Progenitor cell of endocrine pancreas (in vitro differentiated cells): ENCODE measurements around the gene THRA. TPM values are rescaled to one million over a fixed set of nuclear protein-coding genes. Genes with fewer than 3 reads are reported as not detected.

Experiments used
- DNase-seq: peaks from one replicate; pipeline ENCODE4 v3.0.0; 2021; ENCODE audit warnings: low spot score; ENCODE audit not compliant: unreplicated experiment
- H3K27ac Mint-ChIP-seq: 2 replicates; pipeline ENCODE4 v1.8.0; 2021; ENCODE audit warnings: mild to moderate bottlenecking, moderate library complexity, mixed read lengths
- H3K27me3 Mint-ChIP-seq: 2 replicates; pipeline ENCODE4 v1.8.0; 2021; ENCODE audit warnings: mixed read lengths
- H3K36me3 Mint-ChIP-seq: 2 replicates; pipeline ENCODE4 v1.8.0; 2022; ENCODE audit warnings: mixed read lengths; ENCODE audit not compliant: insufficient read depth
- H3K4me1 Mint-ChIP-seq: 2 replicates; pipeline ENCODE4 v1.8.0; 2021; ENCODE audit warnings: low read depth, mixed read lengths
- H3K4me3 Mint-ChIP-seq: 2 replicates; pipeline ENCODE4 v1.8.0; 2021; ENCODE audit warnings: low read depth, mild to moderate bottlenecking, moderate library complexity, mixed read lengths
- H3K9me3 Mint-ChIP-seq: 2 replicates; pipeline ENCODE4 v1.8.0; 2021; ENCODE audit warnings: low read depth, mixed read lengths
- total RNA-seq: library from RNA; stranded (reverse); gene quantifications from 2 replicates; pipeline ENCODE4 v1.2.1, GENCODE V29; 2021
- TF ChIP-seq, protein P1 (sequence below): fragments of 200-600 bp; sonication (generic); IDR thresholded peaks from one replicate; pipeline ENCODE4 v1.5.0; 2021; ENCODE audit warnings: antibody characterized with exemption, mild to moderate bottlenecking; ENCODE audit not compliant: unreplicated experiment

THRA gene
- total RNA-seq, 1 donor from 2014 or later: 25.0 TPM

DNA sequence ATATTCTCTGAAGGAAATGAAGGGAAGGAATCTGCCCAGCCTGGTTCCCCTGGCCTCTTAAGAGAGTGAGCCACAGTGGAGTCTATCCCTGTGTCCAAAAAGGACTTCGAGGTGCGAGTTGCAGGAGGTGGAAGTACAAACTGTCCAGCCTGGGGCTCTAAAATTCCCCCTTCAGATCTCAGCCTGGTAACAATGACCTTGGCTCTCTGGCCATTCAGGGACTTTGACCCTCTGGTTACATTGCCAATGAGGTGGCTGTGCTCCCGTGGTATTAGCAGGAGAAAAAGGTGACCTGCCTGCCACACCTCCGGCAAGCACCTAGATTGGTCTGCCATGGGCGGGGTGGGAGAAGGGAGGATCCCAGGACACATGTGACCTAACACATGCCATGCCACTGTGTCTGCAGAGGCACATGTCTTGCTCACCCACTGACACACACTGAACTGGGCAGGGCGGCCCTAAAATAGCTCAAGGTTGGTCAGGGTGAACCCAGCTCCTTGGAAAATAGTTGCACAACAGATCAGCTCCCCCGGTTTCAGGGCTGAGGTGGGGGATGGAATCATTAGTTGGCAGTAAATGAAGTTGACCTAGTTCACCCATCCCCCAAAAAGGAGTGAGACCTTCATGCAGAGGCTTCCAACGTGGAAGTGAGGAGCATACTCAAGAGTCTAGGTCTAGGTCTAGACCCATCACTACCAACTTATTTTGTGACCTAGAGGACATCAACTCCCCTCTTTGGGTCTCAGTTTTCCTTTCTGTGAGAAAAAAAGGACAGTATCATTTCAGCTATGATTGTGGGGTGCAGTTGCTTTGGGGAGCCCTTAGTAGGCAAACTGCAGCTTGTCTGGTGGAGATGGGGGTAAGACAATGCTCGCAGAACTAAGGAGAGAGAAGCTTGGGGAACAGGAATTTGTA is 35.4 kb downstream of the THRA start:
- peaks cover 2% of the 10 kb centered on the region for H3K36me3 Mint-ChIP-seq
- peaks cover 32% of the 10 kb centered on the region for H3K4me1 Mint-ChIP-seq
- TF ChIP-seq, protein P1, sequence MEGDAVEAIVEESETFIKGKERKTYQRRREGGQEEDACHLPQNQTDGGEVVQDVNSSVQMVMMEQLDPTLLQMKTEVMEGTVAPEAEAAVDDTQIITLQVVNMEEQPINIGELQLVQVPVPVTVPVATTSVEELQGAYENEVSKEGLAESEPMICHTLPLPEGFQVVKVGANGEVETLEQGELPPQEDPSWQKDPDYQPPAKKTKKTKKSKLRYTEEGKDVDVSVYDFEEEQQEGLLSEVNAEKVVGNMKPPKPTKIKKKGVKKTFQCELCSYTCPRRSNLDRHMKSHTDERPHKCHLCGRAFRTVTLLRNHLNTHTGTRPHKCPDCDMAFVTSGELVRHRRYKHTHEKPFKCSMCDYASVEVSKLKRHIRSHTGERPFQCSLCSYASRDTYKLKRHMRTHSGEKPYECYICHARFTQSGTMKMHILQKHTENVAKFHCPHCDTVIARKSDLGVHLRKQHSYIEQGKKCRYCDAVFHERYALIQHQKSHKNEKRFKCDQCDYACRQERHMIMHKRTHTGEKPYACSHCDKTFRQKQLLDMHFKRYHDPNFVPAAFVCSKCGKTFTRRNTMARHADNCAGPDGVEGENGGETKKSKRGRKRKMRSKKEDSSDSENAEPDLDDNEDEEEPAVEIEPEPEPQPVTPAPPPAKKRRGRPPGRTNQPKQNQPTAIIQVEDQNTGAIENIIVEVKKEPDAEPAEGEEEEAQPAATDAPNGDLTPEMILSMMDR: no peak
- H3K27ac Mint-ChIP-seq: peak overlapping the region; percentile 53
- peak overlapping the region; percentile 72 for H3K4me3 Mint-ChIP-seq
- no peak for DNase-seq
- H3K9me3 Mint-ChIP-seq: no peaks in the 10 kb centered on the region
- H3K27me3 Mint-ChIP-seq: no peaks in the 10 kb centered on the region

DNA sequence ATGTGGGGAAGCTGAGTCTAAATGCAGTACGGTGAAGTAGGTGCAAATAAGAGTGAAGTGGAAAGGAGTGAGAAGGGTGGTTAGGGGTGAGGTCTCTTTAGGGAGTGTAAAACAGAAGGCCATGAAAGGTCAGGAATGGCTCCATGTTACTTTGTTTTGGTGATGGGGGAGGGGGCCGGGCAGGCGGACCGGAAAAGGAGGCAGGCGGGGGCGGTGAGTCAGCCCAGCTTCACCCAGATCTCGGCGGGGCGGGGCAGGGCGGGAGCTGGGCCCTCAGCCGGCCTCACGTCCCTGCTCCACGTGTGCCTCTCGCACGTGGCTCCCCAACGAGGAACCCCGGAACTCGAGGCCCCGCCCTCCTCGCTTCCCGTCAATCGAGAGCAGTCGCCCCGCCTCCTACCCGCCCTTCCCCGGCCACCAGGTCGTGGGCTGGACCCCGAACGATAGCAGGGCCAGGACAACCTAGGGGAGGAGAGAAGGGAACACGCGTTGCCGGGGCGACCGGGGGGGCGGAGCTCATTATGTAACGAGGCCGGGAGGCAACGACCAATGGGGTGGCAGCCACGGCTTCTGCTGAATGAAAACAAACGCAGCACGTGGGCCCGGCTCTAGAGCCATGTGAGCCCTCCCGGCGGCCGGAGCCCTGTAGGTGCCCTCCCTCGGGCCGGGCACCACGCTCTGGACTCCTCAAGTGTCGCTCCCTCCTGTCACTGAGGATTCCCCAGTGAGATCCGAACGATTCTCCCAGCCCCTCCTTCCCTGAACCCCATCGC is 36.3 kb downstream of the THRA start:
- Mint-ChIP-seq H3K9me3 (no peaks in the 10 kb centered on the region), H3K27ac (peak overlapping the region; percentile 89), H3K4me3 (peak overlapping the region; percentile 72), H3K36me3 (peaks cover 2% of the 10 kb centered on the region), H3K4me1 (peaks cover 40% of the 10 kb centered on the region), H3K27me3 (no peaks in the 10 kb centered on the region)
- peak; percentile 77 for DNase-seq
- TF ChIP-seq, protein P1: no peak

DNA sequence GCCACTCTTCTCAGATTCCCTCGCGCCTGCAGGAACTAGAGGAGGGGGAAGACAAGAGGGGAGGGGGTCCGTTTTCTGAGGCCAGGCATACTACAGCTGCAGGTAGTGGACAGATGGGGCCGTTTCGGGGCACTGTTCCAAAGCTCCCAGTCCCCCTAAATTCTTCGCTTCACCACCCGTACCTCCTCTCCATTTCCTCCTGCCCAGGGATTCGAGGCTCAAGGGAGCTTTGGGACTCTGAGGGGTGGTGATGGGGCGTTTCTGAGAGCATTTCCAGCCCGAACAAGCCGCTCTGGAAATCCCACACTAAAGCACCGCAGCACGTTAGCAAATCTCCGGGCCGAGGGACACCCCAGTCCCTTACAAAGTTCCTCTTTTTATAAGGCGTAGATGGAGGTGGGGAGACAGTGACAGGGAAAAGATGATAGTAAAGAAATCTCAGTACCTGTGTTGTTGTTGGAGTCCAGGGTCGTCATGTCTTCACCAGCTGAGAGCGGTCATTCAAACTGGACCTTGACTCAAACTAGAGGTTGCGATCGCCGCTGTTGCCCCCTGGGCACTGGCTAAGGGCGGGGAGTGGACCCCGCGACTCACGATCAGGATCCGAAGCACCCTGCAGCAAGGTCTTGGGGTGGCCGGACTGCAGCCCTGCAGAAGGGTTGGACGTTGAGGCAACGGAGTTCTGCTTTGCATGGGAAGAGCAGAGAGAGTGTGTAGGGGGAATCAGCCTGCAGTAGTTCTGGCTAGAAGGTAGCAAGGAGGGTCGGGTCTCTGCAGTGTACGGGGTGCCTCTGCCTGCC is 37.1 kb downstream of the THRA start:
- TF ChIP-seq, protein P1: no peak
- peaks cover 47% of the 10 kb centered on the region for H3K4me1 Mint-ChIP-seq
- no peaks in the 10 kb centered on the region for H3K9me3 Mint-ChIP-seq
- peaks cover 2% of the 10 kb centered on the region for H3K36me3 Mint-ChIP-seq
- no peaks in the 10 kb centered on the region for H3K27me3 Mint-ChIP-seq
- DNase-seq: no peak
- H3K27ac Mint-ChIP-seq: peak overlapping the region; percentile 96
- peak overlapping the region; percentile 72 for H3K4me3 Mint-ChIP-seq

DNA sequence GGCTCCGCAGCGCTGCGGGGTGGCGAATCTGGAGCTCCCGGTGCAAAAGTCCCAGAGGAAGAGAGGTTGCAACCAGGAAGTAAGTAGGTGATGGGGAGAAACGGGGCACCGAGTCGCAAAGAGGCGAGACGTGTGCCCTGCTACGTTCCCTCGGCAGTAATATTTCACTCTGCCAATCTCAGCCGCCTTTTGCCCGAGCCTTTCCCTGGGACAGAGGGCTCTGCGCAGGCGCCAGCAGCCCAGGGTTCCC is 37.6 kb downstream of the THRA start, which contains the start of gene NR1D1:
Gene NR1D1, minus strand, starts transcription at position 171 of the 250 bp plus-strand sequence. CDS start 495 bp downstream, outside the sequence.
- DNase-seq: no peak
- Mint-ChIP-seq H3K27me3 (no peaks in the 10 kb centered on the region), H3K4me1 (peaks cover 49% of the 10 kb centered on the region), H3K27ac (peak within 1 kb of the TSS; percentile 96), H3K9me3 (no peaks in the 10 kb centered on the region), H3K36me3 (peaks cover 2% of the 10 kb centered on the region), H3K4me3 (peak within 1 kb of the TSS; percentile 72)
- TF ChIP-seq, protein P1: no peak
